A673 (cell line): ENCODE measurements around the gene GLYATL1.

Experiments
- EZH2 ChIP-seq: fragments of 200-600 bp; sonication (generic); IDR thresholded peaks from 2 replicates; pipeline ENCODE4 v1.6.1; 2017; ENCODE audit warnings: borderline replicate concordance, low read depth, mild to moderate bottlenecking, mixed read lengths, antibody characterized with exemption, low read length; ENCODE audit not compliant: poor library complexity, severe bottlenecking
- TF ChIP-seq, protein P1 (sequence below): fragments of 300-800, 200-600 bp; sonication (generic); conservative IDR thresholded peaks from 2 replicates; pipeline ENCODE4 v1.5.1; 2017; ENCODE audit warnings: low read depth, mild to moderate bottlenecking, antibody characterized with exemption, low read length, moderate library complexity, mixed read lengths

DNA sequence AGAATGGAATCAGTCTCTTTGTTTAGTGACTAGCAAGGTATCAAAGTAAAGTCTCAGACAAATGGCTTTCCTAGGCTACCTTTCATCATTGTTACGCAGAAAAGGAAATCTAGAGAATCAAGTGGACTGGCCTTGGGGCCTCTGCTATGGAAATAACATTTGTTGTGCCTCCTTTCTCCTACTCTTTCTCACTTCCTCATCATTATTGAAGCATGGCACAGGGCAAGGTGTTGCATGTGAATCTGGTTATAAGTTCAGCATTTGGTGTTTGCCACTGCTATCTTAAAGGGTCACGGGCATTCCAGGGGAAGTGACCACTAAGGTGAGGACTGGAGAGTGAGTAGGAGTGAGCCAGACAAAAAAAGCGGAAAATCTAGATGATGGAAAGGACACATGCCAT, 54.9 kb downstream of the GLYATL1 start:
- TF ChIP-seq, protein P1, sequence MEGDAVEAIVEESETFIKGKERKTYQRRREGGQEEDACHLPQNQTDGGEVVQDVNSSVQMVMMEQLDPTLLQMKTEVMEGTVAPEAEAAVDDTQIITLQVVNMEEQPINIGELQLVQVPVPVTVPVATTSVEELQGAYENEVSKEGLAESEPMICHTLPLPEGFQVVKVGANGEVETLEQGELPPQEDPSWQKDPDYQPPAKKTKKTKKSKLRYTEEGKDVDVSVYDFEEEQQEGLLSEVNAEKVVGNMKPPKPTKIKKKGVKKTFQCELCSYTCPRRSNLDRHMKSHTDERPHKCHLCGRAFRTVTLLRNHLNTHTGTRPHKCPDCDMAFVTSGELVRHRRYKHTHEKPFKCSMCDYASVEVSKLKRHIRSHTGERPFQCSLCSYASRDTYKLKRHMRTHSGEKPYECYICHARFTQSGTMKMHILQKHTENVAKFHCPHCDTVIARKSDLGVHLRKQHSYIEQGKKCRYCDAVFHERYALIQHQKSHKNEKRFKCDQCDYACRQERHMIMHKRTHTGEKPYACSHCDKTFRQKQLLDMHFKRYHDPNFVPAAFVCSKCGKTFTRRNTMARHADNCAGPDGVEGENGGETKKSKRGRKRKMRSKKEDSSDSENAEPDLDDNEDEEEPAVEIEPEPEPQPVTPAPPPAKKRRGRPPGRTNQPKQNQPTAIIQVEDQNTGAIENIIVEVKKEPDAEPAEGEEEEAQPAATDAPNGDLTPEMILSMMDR = no peak
- no peak for TF ChIP-seq EZH2
